Activated naive CD4-positive, alpha-beta T cell treated with anti-CD3 and anti-CD28 coated beads, Interleukin-2, amount 10 ng/mL, durations not matched to agents 7 days and 5 days (primary cell): ENCODE measurements around the gene PLEKHD1.
"Not testable (repeated sequence)": the region's sequence is repeated elsewhere in the genome, so short reads cannot be mapped to it uniquely, and the experiment has no call there.

Experiments used
- CTCF ChIA-PET: fragments of 350-600 bp; sonication (Branson Sonifier 250); formaldehyde crosslinking; loops from one replicate; lab custom pipeline; 2021; ENCODE audit warnings: antibody characterized with exemption; lab: Charles Lee
- DNase-seq: peaks from one replicate; pipeline ENCODE4 v3.0.0-alpha.2; 2020
- H3K27ac Mint-ChIP-seq: one replicate; pipeline ENCODE4 v1.8.0; 2021; ENCODE audit warnings: mild to moderate bottlenecking, moderate library complexity, mixed read lengths
- H3K27me3 Mint-ChIP-seq: one replicate; pipeline ENCODE4 v1.8.0; 2021; ENCODE audit warnings: mild to moderate bottlenecking, mixed read lengths
- H3K36me3 Mint-ChIP-seq: one replicate; pipeline ENCODE4 v1.8.0; 2021; ENCODE audit warnings: mixed read lengths
- H3K4me1 Mint-ChIP-seq: one replicate; pipeline ENCODE4 v1.8.0; 2021; ENCODE audit warnings: mixed read lengths
- H3K4me3 Mint-ChIP-seq: one replicate; pipeline ENCODE4 v1.8.0; 2021; ENCODE audit warnings: mild to moderate bottlenecking, moderate library complexity, mixed read lengths
- H3K9me3 Mint-ChIP-seq: one replicate; pipeline ENCODE4 v1.8.0; 2021; ENCODE audit warnings: mixed read lengths

Gene PLEKHD1

DNA sequence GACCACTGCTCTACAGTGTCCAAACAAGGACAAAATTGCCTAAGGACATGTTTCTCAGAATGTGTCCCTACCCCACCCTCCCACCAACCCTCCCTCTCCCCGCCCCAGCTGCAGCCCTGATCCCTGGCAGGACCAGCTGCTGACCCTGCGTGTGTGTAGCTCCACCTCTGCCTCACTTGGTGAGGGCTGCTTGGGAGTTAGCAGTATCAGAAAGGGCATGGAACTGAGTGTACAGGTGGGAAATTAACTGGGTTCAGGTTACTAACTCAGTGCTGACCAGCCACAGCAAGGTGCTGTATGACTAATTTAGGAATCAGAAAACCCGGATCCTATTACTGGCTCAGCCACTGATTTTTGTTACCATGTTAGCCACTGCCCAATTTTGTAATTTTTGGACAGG, 11.3 kb upstream of the PLEKHD1 start:
- DNase-seq = no peak
- H3K4me3 Mint-ChIP-seq = no peak overlapping the region
- CTCF ChIA-PET = interaction anchor here (2.7 kb wide), 1 partner anchor 231 kb away, joined by 11 read pairs; no protein-coding TSS in a partner anchor
- no peaks in the 10 kb centered on the region for H3K4me1 Mint-ChIP-seq
- no peaks in the 10 kb centered on the region for H3K36me3 Mint-ChIP-seq
- H3K9me3 Mint-ChIP-seq = no peaks in the 10 kb centered on the region
- no peak overlapping the region for H3K27ac Mint-ChIP-seq
- peaks cover 15% of the 10 kb centered on the region for H3K27me3 Mint-ChIP-seq

DNA sequence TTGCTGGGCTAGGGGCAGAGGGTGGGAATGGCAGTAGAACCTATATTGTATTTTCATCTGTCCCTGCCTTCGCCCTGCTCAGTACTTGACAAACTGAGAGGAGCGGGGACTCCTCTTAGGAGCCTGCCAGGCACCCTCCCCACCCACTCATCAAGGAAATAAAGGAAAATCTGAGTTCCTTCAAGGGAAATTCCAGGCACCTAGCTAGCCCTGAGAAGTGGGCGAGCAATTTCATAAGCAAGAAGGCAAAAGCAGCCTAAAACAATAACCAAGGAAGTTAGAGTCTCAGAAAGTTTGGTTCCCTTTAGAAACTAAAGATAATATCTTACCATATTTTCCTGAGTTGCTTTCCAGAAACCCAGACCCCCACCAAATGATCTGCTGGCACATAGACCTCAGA, 10.6 kb upstream of the PLEKHD1 start:
- no peaks in the 10 kb centered on the region for H3K36me3 Mint-ChIP-seq
- no peak overlapping the region for H3K27ac Mint-ChIP-seq
- no peak overlapping the region for H3K4me3 Mint-ChIP-seq
- peaks cover 15% of the 10 kb centered on the region for H3K27me3 Mint-ChIP-seq
- DNase-seq = no peak
- CTCF ChIA-PET = interaction anchor here (2.7 kb wide), 1 partner anchor 231 kb away, joined by 11 read pairs; no protein-coding TSS in a partner anchor
- no peaks in the 10 kb centered on the region for H3K4me1 Mint-ChIP-seq
- no peaks in the 10 kb centered on the region for H3K9me3 Mint-ChIP-seq

DNA sequence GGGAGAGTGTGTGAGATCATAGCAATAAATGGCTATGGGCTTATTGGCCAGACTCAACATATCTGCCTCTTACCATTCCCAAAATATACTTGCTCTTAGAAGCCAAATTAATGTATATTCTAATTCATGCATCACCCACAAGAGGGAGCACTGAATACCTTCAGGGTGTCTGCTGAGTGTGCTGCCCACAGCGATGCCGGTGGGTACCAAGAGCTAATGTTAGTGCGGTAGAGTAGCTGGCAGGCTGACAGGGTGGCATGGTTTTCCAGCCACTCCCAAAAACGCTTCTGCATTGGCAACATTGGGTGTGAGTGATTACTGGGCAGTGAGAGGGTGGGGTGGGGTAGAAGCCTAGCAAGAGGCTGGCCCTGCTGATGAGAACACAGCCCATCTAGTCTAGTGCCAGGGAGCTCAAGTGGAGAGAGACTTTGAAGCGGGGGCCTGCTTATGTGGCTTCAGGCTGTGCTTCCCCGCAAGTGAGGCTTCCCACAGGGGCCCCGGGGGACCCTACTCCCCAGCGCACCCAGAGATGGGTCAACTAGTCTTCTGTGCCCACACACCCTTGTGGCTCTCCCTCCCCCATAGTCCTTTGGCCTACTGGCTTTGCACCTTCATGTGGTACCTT, 9.2 kb upstream of the PLEKHD1 start:
- no peaks in the 10 kb centered on the region for H3K36me3 Mint-ChIP-seq
- no peak for DNase-seq
- H3K9me3 Mint-ChIP-seq = no peaks in the 10 kb centered on the region
- no peak overlapping the region for H3K27ac Mint-ChIP-seq
- H3K4me3 Mint-ChIP-seq = no peak overlapping the region
- H3K4me1 Mint-ChIP-seq = no peaks in the 10 kb centered on the region
- CTCF ChIA-PET = interaction anchor here (0.7 to 2.7 kb wide), 12 partner anchors 11 to 371 kb away, joined by 3 to 11 read pairs (median 4); partner anchors contain the start of gene CCDC177
- H3K27me3 Mint-ChIP-seq = peaks cover 22% of the 10 kb centered on the region

DNA sequence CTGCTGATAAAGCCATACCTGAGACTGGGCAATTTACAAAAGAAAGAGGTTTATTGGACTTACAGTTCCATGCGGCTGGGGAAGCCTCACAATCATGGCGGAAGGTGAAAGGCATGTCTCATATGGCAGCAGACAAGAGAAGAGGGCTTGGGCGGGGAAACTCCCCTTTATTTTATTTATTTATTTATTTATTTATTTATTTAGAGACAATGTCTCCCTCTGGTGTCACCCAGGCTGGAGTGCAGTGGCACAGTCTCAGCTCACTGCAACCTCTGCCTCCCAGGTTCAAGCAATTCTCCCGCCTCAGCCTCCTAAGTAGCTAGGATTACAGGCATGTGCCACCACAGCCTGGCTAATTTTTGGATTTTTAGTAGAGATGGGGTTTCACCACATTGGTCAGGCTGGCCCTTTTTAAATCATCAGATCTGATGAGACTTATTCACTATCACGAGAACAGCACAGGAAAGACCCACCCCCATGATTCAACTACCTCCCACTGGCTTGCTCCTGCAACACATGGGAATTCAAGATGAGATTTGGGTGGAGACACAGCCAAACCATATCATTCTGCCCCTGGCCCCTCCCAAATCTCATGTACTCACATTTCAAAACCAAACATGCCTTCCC, 7.6 kb upstream of the PLEKHD1 start:
- not testable (repeated sequence) for H3K36me3 Mint-ChIP-seq, H3K4me1 Mint-ChIP-seq, H3K27ac Mint-ChIP-seq, DNase-seq, H3K9me3 Mint-ChIP-seq, H3K4me3 Mint-ChIP-seq
- CTCF ChIA-PET = interaction anchor here (0.8 to 1.4 kb wide), 3 partner anchors 17 to 537 kb away, joined by 3 read pairs; no protein-coding TSS in a partner anchor
- H3K27me3 Mint-ChIP-seq = peaks cover 32% of the 10 kb centered on the region

DNA sequence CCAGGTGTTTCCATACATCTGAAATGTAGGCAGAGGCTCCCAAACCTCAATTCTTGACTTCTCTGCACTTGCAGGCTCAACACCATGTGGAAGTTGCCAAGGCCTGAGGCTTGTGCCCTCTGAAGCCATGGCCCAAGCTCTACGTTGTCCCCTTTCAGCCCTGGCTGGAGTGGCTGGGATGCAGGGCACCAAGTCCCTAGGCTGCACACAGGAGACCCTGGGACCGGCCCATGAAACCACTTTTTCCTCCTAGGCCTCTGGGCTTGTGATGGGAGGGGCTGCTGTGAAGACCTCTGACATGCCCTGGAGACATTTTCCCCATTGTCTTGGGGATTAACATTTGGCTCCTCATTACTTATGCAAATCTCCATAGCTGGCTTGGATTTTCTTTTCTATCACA, 6.5 kb upstream of the PLEKHD1 start:
- not testable (repeated sequence) for H3K27ac Mint-ChIP-seq, H3K4me1 Mint-ChIP-seq

DNA sequence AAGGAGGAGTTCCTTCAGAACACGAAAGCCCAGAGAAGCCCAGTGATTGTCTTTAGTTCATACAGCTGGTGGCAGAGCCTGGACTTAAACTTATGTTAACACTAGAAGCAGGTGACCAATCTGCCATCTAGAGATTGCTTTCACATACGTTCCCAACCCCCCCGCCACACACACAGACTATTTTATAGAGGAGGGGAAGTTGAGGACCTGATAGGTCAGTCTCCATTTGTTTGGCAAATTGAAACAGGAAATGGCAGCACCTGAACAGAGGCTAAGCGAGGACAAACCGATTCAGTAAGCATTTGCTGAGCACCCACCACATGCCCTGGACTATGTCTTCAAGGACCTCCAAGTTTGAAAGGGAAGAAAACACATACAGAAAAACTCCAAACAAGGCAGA, 4.8 kb upstream of the PLEKHD1 start:
- Mint-ChIP-seq H3K9me3 (no peaks in the 10 kb centered on the region), H3K36me3 (no peaks in the 10 kb centered on the region), H3K27ac (no peak overlapping the region), H3K27me3 (peaks cover 57% of the 10 kb centered on the region), H3K4me1 (peaks cover 3% of the 10 kb centered on the region), H3K4me3 (no peak overlapping the region)
- CTCF ChIA-PET = no interaction called here
- no peak for DNase-seq

More for the DNA sequence above, 6.5 kb upstream of the PLEKHD1 start:
- not testable (repeated sequence) for DNase-seq, H3K36me3 Mint-ChIP-seq, H3K4me3 Mint-ChIP-seq, H3K9me3 Mint-ChIP-seq
- CTCF ChIA-PET = interaction anchor here (1.3 kb wide), 1 partner anchor 232 kb away, joined by 3 read pairs; no protein-coding TSS in a partner anchor
- H3K27me3 Mint-ChIP-seq = peaks cover 43% of the 10 kb centered on the region

DNA sequence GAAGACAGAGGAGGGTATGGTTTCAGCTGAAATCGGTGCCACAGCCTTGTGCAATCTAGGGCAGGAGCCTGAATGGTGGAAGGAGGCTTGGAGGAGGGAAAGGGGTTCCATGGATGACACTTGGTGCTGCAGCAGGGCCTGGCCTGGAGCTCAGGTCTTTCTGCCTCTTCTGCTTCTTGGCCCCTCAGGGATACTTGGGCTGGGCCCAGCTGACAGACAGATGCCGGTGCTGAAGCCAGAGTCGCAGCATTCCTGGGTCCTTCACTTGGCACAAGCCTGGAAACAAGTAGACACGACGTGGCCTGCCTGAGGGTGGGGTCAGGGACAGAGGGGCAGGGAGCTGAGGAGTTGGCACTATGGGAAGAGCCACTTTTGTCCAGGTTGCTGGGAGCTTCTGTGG, 4.4 kb upstream of the PLEKHD1 start:
- H3K4me1 Mint-ChIP-seq = peaks cover 3% of the 10 kb centered on the region
- H3K27me3 Mint-ChIP-seq = peaks cover 57% of the 10 kb centered on the region
- no peak for DNase-seq
- CTCF ChIA-PET = no interaction called here
- H3K9me3 Mint-ChIP-seq = no peaks in the 10 kb centered on the region
- no peak overlapping the region for H3K4me3 Mint-ChIP-seq
- H3K27ac Mint-ChIP-seq = no peak overlapping the region
- no peaks in the 10 kb centered on the region for H3K36me3 Mint-ChIP-seq

DNA sequence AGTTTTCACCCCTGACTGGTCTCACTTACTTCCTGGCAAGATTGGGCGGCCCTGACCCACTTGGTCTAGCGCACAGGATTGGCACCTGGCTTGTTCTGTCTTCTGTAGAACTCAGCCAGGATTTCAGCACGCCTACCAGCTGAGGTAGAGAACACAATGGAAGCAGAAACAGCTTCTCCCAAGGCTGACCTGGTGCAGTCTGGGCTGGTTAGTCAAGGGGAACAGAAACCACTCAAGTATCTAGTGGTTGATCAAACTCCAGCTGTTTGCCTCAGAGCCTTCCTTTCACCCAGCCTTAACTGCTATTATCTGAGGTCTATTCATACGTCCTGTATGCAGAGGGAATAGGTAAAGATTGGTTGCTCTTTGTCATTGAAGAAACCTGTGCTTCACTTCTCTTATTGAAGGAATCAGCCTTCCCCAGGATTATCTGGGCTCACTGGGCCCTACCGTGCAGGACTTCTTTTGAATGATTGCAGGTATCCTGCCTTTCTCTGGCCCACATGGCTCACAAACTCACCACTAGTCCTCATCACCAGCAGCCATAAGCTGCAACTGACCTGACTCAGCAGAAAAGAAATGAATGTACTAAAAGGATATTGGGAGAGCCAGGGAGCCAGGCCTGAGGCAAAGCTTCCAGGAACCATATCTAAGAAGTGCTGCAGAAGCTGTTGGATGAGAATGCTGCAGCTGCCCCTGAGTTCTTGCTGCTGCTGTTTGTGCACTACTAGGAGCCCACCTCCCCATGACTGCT, 2.5 kb upstream of the PLEKHD1 start:
- Mint-ChIP-seq H3K27ac (no peak overlapping the region), H3K4me1 (peaks cover 3% of the 10 kb centered on the region), H3K27me3 (peaks cover 70% of the 10 kb centered on the region), H3K36me3 (no peaks in the 10 kb centered on the region), H3K9me3 (no peaks in the 10 kb centered on the region), H3K4me3 (no peak overlapping the region)
- DNase-seq = no peak
- CTCF ChIA-PET = no interaction called here

DNA sequence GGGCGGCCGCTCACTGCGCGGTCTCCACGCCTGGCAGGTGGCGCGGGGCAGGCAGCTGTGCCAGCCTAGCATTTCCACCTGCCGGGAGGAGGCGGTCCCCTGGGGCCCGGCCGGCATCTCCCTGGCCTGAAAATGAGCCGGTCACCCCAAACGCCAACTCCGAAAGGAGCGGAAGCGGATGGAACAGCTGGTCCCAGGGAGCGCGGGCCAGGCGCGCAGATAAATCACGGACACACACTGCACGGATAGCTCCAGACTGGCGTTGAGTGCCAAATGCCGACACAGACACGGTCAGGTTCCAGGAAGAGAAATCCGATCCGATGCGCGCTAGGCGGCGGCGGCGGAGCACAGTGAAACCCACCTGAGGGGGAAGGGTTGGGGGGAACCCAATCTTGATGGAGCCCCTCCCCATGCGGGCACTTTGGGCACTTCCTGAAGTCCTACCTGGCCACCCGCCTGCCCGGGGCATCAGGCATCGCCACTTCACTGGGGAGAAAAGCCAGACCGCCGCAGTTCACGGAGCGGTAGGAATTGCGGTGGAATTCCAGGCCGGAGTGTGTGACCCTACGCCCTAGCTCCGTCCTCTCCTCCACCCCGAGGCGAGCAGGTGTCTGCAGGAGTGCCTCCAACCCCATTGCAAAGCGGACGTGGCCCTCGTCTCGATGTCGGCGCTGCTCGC, 624 bp upstream of the PLEKHD1 start:
- CTCF ChIA-PET = no interaction called here
- H3K27me3 Mint-ChIP-seq = peaks cover 84% of the 10 kb centered on the region
- H3K4me1 Mint-ChIP-seq = peaks cover 3% of the 10 kb centered on the region
- DNase-seq = no peak
- H3K36me3 Mint-ChIP-seq = no peaks in the 10 kb centered on the region
- H3K4me3 Mint-ChIP-seq = no peak overlapping the region
- H3K27ac Mint-ChIP-seq = no peak overlapping the region
- H3K9me3 Mint-ChIP-seq = no peaks in the 10 kb centered on the region

DNA sequence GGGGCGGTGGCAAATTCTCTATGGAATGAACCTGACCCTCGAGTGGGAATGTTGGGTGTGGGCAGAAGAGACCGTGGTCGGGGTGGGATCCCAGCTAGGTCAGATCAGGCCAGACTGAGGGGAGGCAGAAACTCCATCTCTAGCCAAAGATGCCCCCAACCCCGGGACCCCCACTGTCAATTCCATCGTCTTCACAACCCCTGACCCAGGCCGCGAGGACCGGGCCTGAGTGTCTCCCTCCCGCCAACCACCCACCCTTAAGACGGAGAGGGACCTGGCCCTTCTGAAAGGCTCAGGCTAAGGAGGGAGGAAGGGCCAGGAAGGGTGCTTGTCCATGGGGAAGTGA, 760 bp downstream of the PLEKHD1 start:
- CTCF ChIA-PET = no interaction called here
- Mint-ChIP-seq H3K9me3 (no peaks in the 10 kb centered on the region), H3K4me1 (peaks cover 3% of the 10 kb centered on the region), H3K4me3 (no peak overlapping the region), H3K36me3 (no peaks in the 10 kb centered on the region), H3K27me3 (peaks cover 83% of the 10 kb centered on the region), H3K27ac (no peak overlapping the region)
- DNase-seq = no peak

DNA sequence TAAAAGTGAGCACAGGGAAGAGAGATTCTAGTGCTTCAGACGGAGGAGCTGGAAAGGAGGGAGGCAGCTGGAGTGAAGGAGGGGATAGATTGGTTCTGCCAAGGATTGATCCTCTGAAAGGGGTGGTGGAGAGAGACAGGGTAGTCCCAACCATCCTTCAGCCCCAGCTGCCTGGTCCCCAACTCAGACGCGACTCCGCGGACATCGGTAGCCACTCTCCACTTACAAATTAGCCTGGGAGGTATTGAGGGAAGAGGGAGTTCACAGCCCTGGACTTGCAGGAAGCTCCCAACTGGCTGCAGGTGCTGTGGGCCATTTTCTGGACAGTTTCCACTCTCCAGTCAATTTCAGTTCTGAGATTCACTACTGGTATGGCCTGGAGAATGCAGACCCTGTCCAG, 1.2 kb downstream of the PLEKHD1 start:
- no peaks in the 10 kb centered on the region for H3K36me3 Mint-ChIP-seq
- DNase-seq = no peak
- peaks cover 3% of the 10 kb centered on the region for H3K4me1 Mint-ChIP-seq
- H3K9me3 Mint-ChIP-seq = no peaks in the 10 kb centered on the region
- peaks cover 83% of the 10 kb centered on the region for H3K27me3 Mint-ChIP-seq
- CTCF ChIA-PET = interaction anchor here (1.0 to 2.2 kb wide), 2 partner anchors 10 to 62 kb away, joined by 3 to 7 read pairs; no protein-coding TSS in a partner anchor
- no peak overlapping the region for H3K27ac Mint-ChIP-seq
- H3K4me3 Mint-ChIP-seq = no peak overlapping the region

DNA sequence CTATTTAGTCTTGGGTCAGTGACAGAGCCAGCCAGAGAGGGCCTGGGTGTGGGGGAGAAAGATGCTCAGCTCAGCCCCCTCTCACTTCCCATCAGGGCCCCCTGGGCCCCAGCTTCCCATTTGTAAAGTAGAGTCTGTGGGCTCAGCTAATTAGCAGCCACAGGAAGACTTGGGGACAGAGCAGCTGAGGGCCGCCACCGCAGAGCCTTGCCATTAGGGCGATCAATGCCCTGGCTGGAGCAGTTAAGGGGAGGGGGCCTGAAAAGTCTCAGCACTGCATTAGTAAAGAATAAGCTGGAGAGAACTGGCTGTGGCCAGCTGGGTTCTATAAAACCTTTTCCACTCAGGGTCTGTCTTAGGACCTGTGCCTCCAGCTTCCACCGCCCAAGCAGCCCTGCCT, 2.7 kb downstream of the PLEKHD1 start:
- no peak for DNase-seq
- H3K27ac Mint-ChIP-seq = no peak overlapping the region

DNA sequence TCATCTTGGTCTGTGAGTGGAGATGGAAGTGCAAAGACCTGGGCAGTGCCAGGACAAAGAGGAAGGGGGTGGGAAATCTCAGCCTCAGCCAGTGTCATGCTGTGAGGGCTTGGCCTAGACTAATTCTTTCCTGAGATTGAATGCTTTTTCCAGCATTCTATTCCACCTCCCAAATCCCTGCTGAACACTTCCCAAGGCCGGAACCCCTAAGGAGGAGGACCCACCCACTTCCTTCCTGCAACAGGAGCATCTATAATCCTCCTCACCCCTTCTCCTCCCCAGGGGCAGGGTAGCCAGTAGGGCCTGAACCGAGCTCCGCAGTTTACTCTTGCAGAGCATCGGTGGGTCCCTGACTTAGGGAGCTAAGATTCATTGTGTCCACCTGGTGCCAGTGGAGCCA, 3.2 kb downstream of the PLEKHD1 start:
- H3K4me3 Mint-ChIP-seq = no peak overlapping the region
- CTCF ChIA-PET = interaction anchor here (0.6 to 2.2 kb wide), 2 partner anchors 12 to 19 kb away, joined by 3 to 7 read pairs; no protein-coding TSS in a partner anchor
- peaks cover 74% of the 10 kb centered on the region for H3K27me3 Mint-ChIP-seq
- no peaks in the 10 kb centered on the region for H3K9me3 Mint-ChIP-seq
- no peaks in the 10 kb centered on the region for H3K36me3 Mint-ChIP-seq
- H3K4me1 Mint-ChIP-seq = peaks cover 3% of the 10 kb centered on the region
- H3K27ac Mint-ChIP-seq = no peak overlapping the region
- DNase-seq = no peak

More for the DNA sequence above, 2.7 kb downstream of the PLEKHD1 start:
- H3K9me3 Mint-ChIP-seq = no peaks in the 10 kb centered on the region
- peaks cover 79% of the 10 kb centered on the region for H3K27me3 Mint-ChIP-seq
- CTCF ChIA-PET = interaction anchor here (2.2 kb wide), 1 partner anchor 12 kb away, joined by 7 read pairs; no protein-coding TSS in a partner anchor
- no peak overlapping the region for H3K4me3 Mint-ChIP-seq
- H3K4me1 Mint-ChIP-seq = peaks cover 3% of the 10 kb centered on the region
- no peaks in the 10 kb centered on the region for H3K36me3 Mint-ChIP-seq

DNA sequence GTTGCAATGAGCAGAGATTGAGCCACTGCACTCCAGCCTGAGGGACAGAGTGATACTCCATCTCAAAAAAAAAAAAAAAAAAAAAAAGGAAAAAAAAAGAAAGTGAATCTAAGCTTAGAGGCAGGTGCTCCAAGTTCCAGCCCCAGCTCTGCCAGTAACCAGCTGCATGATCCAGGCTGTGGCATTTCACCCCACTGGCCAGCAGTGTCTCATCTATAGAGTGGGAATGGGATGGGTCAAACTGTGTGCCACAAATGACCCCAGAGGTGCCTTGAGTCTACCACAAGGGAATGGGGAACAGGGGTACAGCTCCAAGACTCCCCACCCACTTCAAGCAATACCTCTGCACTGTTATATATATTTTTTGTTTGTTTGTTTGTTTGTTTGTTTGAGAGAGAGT, 5.0 kb downstream of the PLEKHD1 start:
- no peak for DNase-seq
- CTCF ChIA-PET = no interaction called here
- Mint-ChIP-seq H3K27ac (no peak overlapping the region), H3K4me3 (no peak overlapping the region), H3K9me3 (no peaks in the 10 kb centered on the region), H3K27me3 (peaks cover 67% of the 10 kb centered on the region), H3K4me1 (no peaks in the 10 kb centered on the region), H3K36me3 (no peaks in the 10 kb centered on the region)
